HEK293 (cell line): ENCODE measurements around the gene PRKAG2.

ENCODE experiments used
- EGR2 ChIP-seq: fragments of 450-650 bp; formaldehyde crosslinking; IDR thresholded peaks from 2 replicates; pipeline ENCODE4 v1.5.1; 2016; ENCODE audit warnings: low read depth, missing biosample characterization, missing genetic modification characterization
- HOXA7 ChIP-seq: sonication (generic); formaldehyde crosslinking; IDR thresholded peaks from 2 replicates; pipeline ENCODE4 v1.8.1; 2022; ENCODE audit warnings: missing genetic modification reagents, borderline replicate concordance
- MYNN ChIP-seq: fragments of 450-650 bp; formaldehyde crosslinking; IDR thresholded peaks from 2 replicates; pipeline ENCODE4 v1.5.1; 2016; ENCODE audit warnings: missing biosample characterization, missing genetic modification characterization, borderline replicate concordance
- PRDM4 ChIP-seq: fragments of 450-650 bp; formaldehyde crosslinking; IDR thresholded peaks from 2 replicates; pipeline ENCODE4 v1.5.1; 2017; ENCODE audit warnings: missing biosample characterization, missing genetic modification characterization
- YY1 ChIP-seq: fragments of 450-650 bp; formaldehyde crosslinking; IDR thresholded peaks from 2 replicates; pipeline ENCODE4 v1.5.1; 2018; ENCODE audit warnings: missing biosample characterization, missing genetic modification characterization
- ZNF121 ChIP-seq: fragments of 450-650 bp; formaldehyde crosslinking; IDR thresholded peaks from 2 replicates; pipeline ENCODE4 v1.5.1; 2016; ENCODE audit warnings: missing biosample characterization, missing genetic modification characterization
- ZNF146 ChIP-seq: fragments of 450-650 bp; formaldehyde crosslinking; IDR thresholded peaks from 2 replicates; pipeline ENCODE4 v1.5.1; 2016; ENCODE audit warnings: missing biosample characterization, missing genetic modification characterization
- ZNF19 ChIP-seq: fragments of 450-650 bp; formaldehyde crosslinking; IDR thresholded peaks from 2 replicates; pipeline ENCODE4; 2016; ENCODE audit warnings: missing biosample characterization, missing genetic modification characterization, low read depth
- ZNF555 ChIP-seq: fragments of 450-650 bp; formaldehyde crosslinking; conservative IDR thresholded peaks from 2 replicates; pipeline ENCODE4 v1.5.1; 2017; ENCODE audit warnings: missing biosample characterization, mild to moderate bottlenecking, missing genetic modification characterization, inconsistent platforms
- ZNF670 ChIP-seq: fragments of 450-650 bp; formaldehyde crosslinking; IDR thresholded peaks from 2 replicates; pipeline ENCODE4 v1.5.1; 2016; ENCODE audit warnings: missing biosample characterization, missing genetic modification characterization, low read depth
- ZNF837 ChIP-seq: fragments of 450-650 bp; formaldehyde crosslinking; IDR thresholded peaks from 2 replicates; pipeline ENCODE4 v1.5.1; 2016; ENCODE audit warnings: missing biosample characterization, missing genetic modification characterization
- TF ChIP-seq, protein P1 (sequence below): fragments of 450-650 bp; formaldehyde crosslinking; IDR thresholded peaks from 2 replicates; pipeline ENCODE4 v1.5.1; 2016; ENCODE audit warnings: missing biosample characterization, missing genetic modification characterization
- TF ChIP-seq, protein P2 (sequence below): fragments of 450-650 bp; formaldehyde crosslinking; IDR thresholded peaks from 2 replicates; pipeline ENCODE4 v1.5.1; 2016; ENCODE audit warnings: missing biosample characterization, missing genetic modification characterization
- TF ChIP-seq, protein P3 (sequence below): IDR thresholded peaks from 2 replicates; pipeline ENCODE4 v1.6.1; 2011; ENCODE audit warnings: mild to moderate bottlenecking, low read depth, low read length, borderline replicate concordance

GRCh38 chr7:151769188-151769821, 107.6 kb downstream of the PRKAG2 start:
- TF ChIP-seq, protein P1, sequence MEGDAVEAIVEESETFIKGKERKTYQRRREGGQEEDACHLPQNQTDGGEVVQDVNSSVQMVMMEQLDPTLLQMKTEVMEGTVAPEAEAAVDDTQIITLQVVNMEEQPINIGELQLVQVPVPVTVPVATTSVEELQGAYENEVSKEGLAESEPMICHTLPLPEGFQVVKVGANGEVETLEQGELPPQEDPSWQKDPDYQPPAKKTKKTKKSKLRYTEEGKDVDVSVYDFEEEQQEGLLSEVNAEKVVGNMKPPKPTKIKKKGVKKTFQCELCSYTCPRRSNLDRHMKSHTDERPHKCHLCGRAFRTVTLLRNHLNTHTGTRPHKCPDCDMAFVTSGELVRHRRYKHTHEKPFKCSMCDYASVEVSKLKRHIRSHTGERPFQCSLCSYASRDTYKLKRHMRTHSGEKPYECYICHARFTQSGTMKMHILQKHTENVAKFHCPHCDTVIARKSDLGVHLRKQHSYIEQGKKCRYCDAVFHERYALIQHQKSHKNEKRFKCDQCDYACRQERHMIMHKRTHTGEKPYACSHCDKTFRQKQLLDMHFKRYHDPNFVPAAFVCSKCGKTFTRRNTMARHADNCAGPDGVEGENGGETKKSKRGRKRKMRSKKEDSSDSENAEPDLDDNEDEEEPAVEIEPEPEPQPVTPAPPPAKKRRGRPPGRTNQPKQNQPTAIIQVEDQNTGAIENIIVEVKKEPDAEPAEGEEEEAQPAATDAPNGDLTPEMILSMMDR (tag by site-specific recombination): no peak
- TF ChIP-seq PRDM4 (tag by site-specific recombination) (no peak), ZNF146 (no peak), ZNF19 (tag by site-specific recombination) (no peak), ZNF837 (tag by site-specific recombination) (no peak), ZNF555 (tag by site-specific recombination) (no peak), YY1 (no peak), ZNF121 (tag by site-specific recombination) (no peak), MYNN (tag by site-specific recombination) (no peak), EGR2 (tag by site-specific recombination) (no peak), ZNF670 (tag by site-specific recombination) (no peak), HOXA7 (CRISPR knock-in tag) (no peak)
- TF ChIP-seq, protein P2, sequence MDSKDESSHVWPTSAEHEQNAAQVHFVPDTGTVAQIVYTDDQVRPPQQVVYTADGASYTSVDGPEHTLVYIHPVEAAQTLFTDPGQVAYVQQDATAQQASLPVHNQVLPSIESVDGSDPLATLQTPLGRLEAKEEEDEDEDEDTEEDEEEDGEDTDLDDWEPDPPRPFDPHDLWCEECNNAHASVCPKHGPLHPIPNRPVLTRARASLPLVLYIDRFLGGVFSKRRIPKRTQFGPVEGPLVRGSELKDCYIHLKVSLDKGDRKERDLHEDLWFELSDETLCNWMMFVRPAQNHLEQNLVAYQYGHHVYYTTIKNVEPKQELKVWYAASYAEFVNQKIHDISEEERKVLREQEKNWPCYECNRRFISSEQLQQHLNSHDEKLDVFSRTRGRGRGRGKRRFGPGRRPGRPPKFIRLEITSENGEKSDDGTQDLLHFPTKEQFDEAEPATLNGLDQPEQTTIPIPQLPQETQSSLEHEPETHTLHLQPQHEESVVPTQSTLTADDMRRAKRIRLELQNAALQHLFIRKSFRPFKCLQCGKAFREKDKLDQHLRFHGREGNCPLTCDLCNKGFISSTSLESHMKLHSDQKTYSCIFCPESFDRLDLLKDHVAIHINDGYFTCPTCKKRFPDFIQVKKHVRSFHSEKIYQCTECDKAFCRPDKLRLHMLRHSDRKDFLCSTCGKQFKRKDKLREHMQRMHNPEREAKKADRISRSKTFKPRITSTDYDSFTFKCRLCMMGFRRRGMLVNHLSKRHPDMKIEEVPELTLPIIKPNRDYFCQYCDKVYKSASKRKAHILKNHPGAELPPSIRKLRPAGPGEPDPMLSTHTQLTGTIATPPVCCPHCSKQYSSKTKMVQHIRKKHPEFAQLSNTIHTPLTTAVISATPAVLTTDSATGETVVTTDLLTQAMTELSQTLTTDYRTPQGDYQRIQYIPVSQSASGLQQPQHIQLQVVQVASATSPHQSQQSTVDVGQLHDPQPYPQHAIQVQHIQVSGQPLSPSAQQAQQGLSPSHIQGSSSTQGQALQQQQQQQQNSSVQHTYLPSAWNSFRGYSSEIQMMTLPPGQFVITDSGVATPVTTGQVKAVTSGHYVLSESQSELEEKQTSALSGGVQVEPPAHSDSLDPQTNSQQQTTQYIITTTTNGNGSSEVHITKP (tag by site-specific recombination): no peak
- TF ChIP-seq, protein P3, sequence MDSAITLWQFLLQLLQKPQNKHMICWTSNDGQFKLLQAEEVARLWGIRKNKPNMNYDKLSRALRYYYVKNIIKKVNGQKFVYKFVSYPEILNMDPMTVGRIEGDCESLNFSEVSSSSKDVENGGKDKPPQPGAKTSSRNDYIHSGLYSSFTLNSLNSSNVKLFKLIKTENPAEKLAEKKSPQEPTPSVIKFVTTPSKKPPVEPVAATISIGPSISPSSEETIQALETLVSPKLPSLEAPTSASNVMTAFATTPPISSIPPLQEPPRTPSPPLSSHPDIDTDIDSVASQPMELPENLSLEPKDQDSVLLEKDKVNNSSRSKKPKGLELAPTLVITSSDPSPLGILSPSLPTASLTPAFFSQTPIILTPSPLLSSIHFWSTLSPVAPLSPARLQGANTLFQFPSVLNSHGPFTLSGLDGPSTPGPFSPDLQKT: no peak
